Lung microvascular endothelial cell (primary cell): ENCODE results near the gene RAPGEF3. TPM values are rescaled to one million over a fixed set of nuclear protein-coding genes. Genes with fewer than 3 reads are reported as not detected.

Source experiments
- DNase-seq, 2 donors: peaks; one replicate each; pipeline versions ENCODE4 v3.0.0 to v3.0.0-alpha.2; 2010; ENCODE audit warnings: low read depth in 2 of 2
- total RNA-seq: library from RNA; depleted of rRNA; stranded (reverse); fragments of >200 nt; gene quantifications from 2 replicates; pipeline ENCODE4 v1.2.1, GENCODE V29; 2014

The RAPGEF3 gene
- total RNA-seq, 1 donor from 2014 or later: 7.1 TPM

GRCh38 chr12:47757364-47757839, 1.3 kb downstream of the RAPGEF3 start:
- DNase-seq: peak; percentile 45 to 47

- DNase-seq: no peak
Observed at GRCh38 chr12:47755655-47756562, 2.8 kb downstream of the RAPGEF3 start.

- peak in 1 of 2 donors; percentile 25 for DNase-seq
Observed at GRCh38 chr12:47754881-47755280, 3.8 kb downstream of the RAPGEF3 start.

- no peak for DNase-seq
Observed at GRCh38 chr12:47754126-47754525, 4.6 kb downstream of the RAPGEF3 start.

- peak; percentile 52 to 68 for DNase-seq
Observed at GRCh38 chr12:47753021-47754001, 5.4 kb downstream of the RAPGEF3 start.

- peak in 1 of 2 donors; percentile 35 for DNase-seq
Observed at GRCh38 chr12:47752552-47752951, 6.1 kb downstream of the RAPGEF3 start.

- no peak for DNase-seq
Observed at GRCh38 chr12:47752121-47752520, 6.6 kb downstream of the RAPGEF3 start.

- DNase-seq: no peak
Observed at GRCh38 chr12:47751561-47751960, 7.1 kb downstream of the RAPGEF3 start.

GRCh38 chr12:47750916-47751470, 7.7 kb downstream of the RAPGEF3 start:
- no peak for DNase-seq

GRCh38 chr12:47750229-47750798, 8.4 kb downstream of the RAPGEF3 start:
- no peak for DNase-seq

GRCh38 chr12:47748899-47749298, 9.8 kb downstream of the RAPGEF3 start:
- DNase-seq: no peak

GRCh38 chr12:47748507-47748828, 10.2 kb downstream of the RAPGEF3 start:
- no peak for DNase-seq

GRCh38 chr12:47747596-47748506, 10.8 kb downstream of the RAPGEF3 start:
- DNase-seq: no peak

- no peak for DNase-seq
Observed at GRCh38 chr12:47747126-47747525, 11.6 kb downstream of the RAPGEF3 start.

- DNase-seq: no peak
Observed at GRCh38 chr12:47746523-47746922, 12.2 kb downstream of the RAPGEF3 start.

- no peak for DNase-seq
Observed at GRCh38 chr12:47746073-47746472, 12.6 kb downstream of the RAPGEF3 start.

GRCh38 chr12:47745485-47746041, 13.1 kb downstream of the RAPGEF3 start:
- no peak for DNase-seq

- no peak for DNase-seq
Observed at GRCh38 chr12:47744778-47745436, 13.8 kb downstream of the RAPGEF3 start.

- DNase-seq: peak in 1 of 2 donors; percentile 50
Observed at GRCh38 chr12:47744005-47744651, 14.6 kb downstream of the RAPGEF3 start.
